ENCODE results near the gene CRISPLD2. TPM values are rescaled to one million over a fixed set of nuclear protein-coding genes. Genes with fewer than 3 reads are reported as not detected.
A peak's percentile ranks its signal among the peaks of the same experiment; 100 is the strongest.

Gene CRISPLD2
- total RNA-seq, 4 donors from 2014 or later = 174 to 411 (median 219) TPM

GRCh38 chr16:84782846-84783245 lies 36.9 kb upstream of the CRISPLD2 start:
- Histone ChIP-seq H3K36me3 (peaks cover 0 to 30% of the 10 kb centered on the region in 2 donors), H3K27me3 (no peaks in the 10 kb centered on the region), H3K27ac (no peak overlapping the region), H3K4me1 (peaks cover 0 to 24% (median 12%) of the 10 kb centered on the region in 3 donors), H3K4me3 (no peak overlapping the region), H3K9me3 (no peaks in the 10 kb centered on the region)
- no peak for TF ChIP-seq POLR2A (IDR thresholded peaks at IDR 0.05)
- 57 to 60% methylated on average over 1 to 2 of the region's 2 CpGs for WGBS, 2 donors (ENCODE audit: low coverage in 1 of 2)
- no peak for ATAC-seq

GRCh38 chr16:84785843-84786581 lies 33.8 kb upstream of the CRISPLD2 start:
- H3K4me3 ChIP-seq = no peak overlapping the region
- peak; percentile 62 for ATAC-seq
- peak overlapping the region in 3 of 4 donors; percentile 35 to 57 (median 51) for H3K27ac ChIP-seq
- TF ChIP-seq EP300 (IDR thresholded peaks at IDR 0.05) = no peak
- TF ChIP-seq CTCF (IDR thresholded peaks at IDR 0.05) = no peak
- TF ChIP-seq POLR2AphosphoS5 (IDR thresholded peaks at IDR 0.05) = no peak
- TF ChIP-seq POLR2A (IDR thresholded peaks at IDR 0.05) = no peak
- H3K9me3 ChIP-seq = no peaks in the 10 kb centered on the region
- H3K36me3 ChIP-seq = no peaks in the 10 kb centered on the region
- 13% methylated on average over 4 of the region's 11 CpGs; no CpG with 5 or more reads in 1 of the 2 donors for WGBS, 2 donors (ENCODE audit: low coverage in 1 of 2)
- H3K27me3 ChIP-seq = no peaks in the 10 kb centered on the region
- peaks cover 0 to 24% (median 12%) of the 10 kb centered on the region in 3 donors for H3K4me1 ChIP-seq

- Histone ChIP-seq H3K9me3 (no peaks in the 10 kb centered on the region), H3K27me3 (no peaks in the 10 kb centered on the region), H3K36me3 (no peaks in the 10 kb centered on the region), H3K27ac (peak overlapping the region in 3 of 4 donors; percentile 35 to 57 (median 41)), H3K4me3 (no peak overlapping the region), H3K4me1 (peaks cover 0 to 24% (median 12%) of the 10 kb centered on the region in 3 donors)
- 53% methylated on average over 2 of the region's 13 CpGs; no CpG with 5 or more reads in 1 of the 2 donors for WGBS, 2 donors (ENCODE audit: low coverage in 1 of 2)
- TF ChIP-seq POLR2A (IDR thresholded peaks at IDR 0.05) = no peak
- no peak for TF ChIP-seq EP300 (IDR thresholded peaks at IDR 0.05)
- TF ChIP-seq POLR2AphosphoS5 (IDR thresholded peaks at IDR 0.05) = no peak
- no peak for TF ChIP-seq CTCF (IDR thresholded peaks at IDR 0.05)
- no peak for ATAC-seq
These were observed 33.1 kb upstream of the CRISPLD2 start for GRCh38 chr16:84786605-84787262.

GRCh38 chr16:84787263-84787622 lies 32.5 kb upstream of the CRISPLD2 start:
- Histone ChIP-seq H3K9me3 (no peaks in the 10 kb centered on the region), H3K4me3 (no peak overlapping the region), H3K4me1 (peaks cover 0 to 24% (median 12%) of the 10 kb centered on the region in 3 donors), H3K27me3 (no peaks in the 10 kb centered on the region), H3K36me3 (no peaks in the 10 kb centered on the region), H3K27ac (peak overlapping the region in 3 of 4 donors; percentile 35 to 57 (median 41))
- no peak for TF ChIP-seq EP300 (IDR thresholded peaks at IDR 0.05)
- peak; percentile 19 for TF ChIP-seq POLR2AphosphoS5 (IDR thresholded peaks at IDR 0.05)
- 45 to 50% methylated on average over 2 to 3 of the region's 5 CpGs for WGBS, 2 donors (ENCODE audit: low coverage in 1 of 2)
- peak; percentile 22 for ATAC-seq

GRCh38 chr16:84788920-84789391 lies 30.8 kb upstream of the CRISPLD2 start:
- Histone ChIP-seq H3K9me3 (no peaks in the 10 kb centered on the region), H3K27me3 (no peaks in the 10 kb centered on the region), H3K36me3 (no peaks in the 10 kb centered on the region), H3K27ac (no peak overlapping the region), H3K4me3 (no peak overlapping the region), H3K4me1 (peaks cover 0 to 24% (median 12%) of the 10 kb centered on the region in 3 donors)
- WGBS, 2 donors (ENCODE audit: low coverage in 1 of 2) = 94 to 100% methylated on average over 2 to 5 of the region's 22 CpGs
- ATAC-seq = no peak
- TF ChIP-seq EP300 (IDR thresholded peaks at IDR 0.05) (no peak), POLR2AphosphoS5 (IDR thresholded peaks at IDR 0.05) (no peak), CTCF (IDR thresholded peaks at IDR 0.05) (no peak), POLR2A (IDR thresholded peaks at IDR 0.05) (no peak)
